Activated CD8-positive, alpha-beta T cell treated with anti-CD3 and anti-CD28 coated beads, Interleukin-2, amount 10 ng/mL, durations not matched to agents 7 days and 5 days (primary cell): Measurements from ENCODE around the gene CDH4. TPM values are rescaled to one million over a fixed set of nuclear protein-coding genes. Genes with fewer than 3 reads are reported as not detected.

Source experiments
- ATAC-seq: fragments of 150-1000 bp; cut with Tn5 transposase; one replicate; pipeline ENCODE4 v1.10.0; 2021; ENCODE audit warnings: moderate library complexity
- CTCF ChIA-PET: fragments of 350-600 bp; sonication (Branson Sonifier 250); formaldehyde crosslinking; loops from one replicate; lab custom pipeline; 2021; ENCODE audit warnings: antibody characterized with exemption; lab: Charles Lee
- POLR2A ChIA-PET: fragments of 350-600 bp; sonication (Branson Sonifier 250); formaldehyde crosslinking; loops from one replicate; lab custom pipeline; 2021; ENCODE audit warnings: antibody characterized with exemption; lab: Charles Lee
- DNase-seq: peaks from one replicate; pipeline ENCODE4 v3.0.0-alpha.2; 2020
- H3K27ac Mint-ChIP-seq: one replicate; pipeline ENCODE4 v1.8.0; 2021; ENCODE audit warnings: mild to moderate bottlenecking, mixed read lengths
- H3K27me3 Mint-ChIP-seq: one replicate; pipeline ENCODE4 v1.8.0; 2021; ENCODE audit warnings: low read depth, mixed read lengths
- H3K36me3 Mint-ChIP-seq: one replicate; pipeline ENCODE4 v1.8.0; 2021; ENCODE audit warnings: low read depth, mixed read lengths
- H3K4me1 Mint-ChIP-seq: one replicate; pipeline ENCODE4 v1.8.0; 2021; ENCODE audit warnings: low read depth, mixed read lengths
- H3K4me3 Mint-ChIP-seq: one replicate; pipeline ENCODE4 v1.8.0; 2021; ENCODE audit warnings: mild to moderate bottlenecking, mixed read lengths
- H3K9me3 Mint-ChIP-seq: one replicate; pipeline ENCODE4 v1.8.0; 2022; ENCODE audit warnings: mixed read lengths; ENCODE audit not compliant: insufficient read depth
- total RNA-seq, 2 experiments: library from RNA; stranded (reverse); gene quantifications; one replicate each; pipeline ENCODE4 v1.2.3, GENCODE V29; 2021

CDH4 gene
- total RNA-seq, 2 experiments from 2014 or later: 0.05 to 0.13 TPM

DNA sequence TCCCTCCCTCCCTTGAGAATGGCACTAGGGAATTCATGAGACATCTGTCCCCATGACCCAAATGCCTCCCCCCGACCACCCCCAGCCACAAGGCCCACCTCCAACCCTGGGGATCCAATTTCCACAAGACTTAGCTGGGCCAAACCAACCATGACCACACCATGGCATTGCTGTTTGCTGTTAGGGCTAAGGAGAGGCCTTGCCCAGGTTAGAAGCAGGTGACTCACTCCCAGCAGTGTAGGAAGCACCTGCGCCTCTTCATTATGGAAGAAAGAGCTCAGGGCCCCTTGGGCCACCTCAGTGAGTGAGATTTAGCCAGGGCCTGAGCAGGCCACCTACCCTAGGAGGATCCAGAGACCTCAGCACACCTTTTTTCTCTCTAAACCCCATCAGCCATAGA is 475.7 kb downstream of the CDH4 start:
- Mint-ChIP-seq H3K36me3 (no peaks in the 10 kb centered on the region), H3K27ac (no peak overlapping the region), H3K9me3 (no peaks in the 10 kb centered on the region), H3K27me3 (no peaks in the 10 kb centered on the region), H3K4me3 (no peak overlapping the region), H3K4me1 (no peaks in the 10 kb centered on the region)
- ChIA-PET CTCF (no interaction called here), POLR2A (no interaction called here)
- ATAC-seq: no peak
- DNase-seq: no peak

DNA sequence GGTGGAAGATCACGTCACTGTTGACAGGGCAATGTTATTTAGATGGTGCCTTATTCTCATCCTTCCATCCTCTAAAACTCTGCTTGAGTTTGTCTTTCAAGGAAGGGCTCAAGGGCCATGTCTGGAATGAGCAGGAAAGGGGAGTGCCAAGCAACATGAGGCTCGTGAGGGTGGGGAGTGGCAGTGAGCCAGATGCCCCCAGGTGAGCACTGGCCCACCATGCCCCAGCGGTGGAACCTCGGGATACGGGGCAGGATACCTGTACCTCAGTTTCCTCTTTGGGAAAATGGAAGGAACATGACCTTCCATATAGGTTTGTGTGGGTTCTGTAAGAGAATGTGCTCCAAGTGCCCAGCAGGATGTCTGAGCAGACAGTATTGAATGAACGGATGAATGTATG is 476.3 kb downstream of the CDH4 start:
- H3K4me1 Mint-ChIP-seq: no peaks in the 10 kb centered on the region
- CTCF ChIA-PET: no interaction called here
- no peak overlapping the region for H3K4me3 Mint-ChIP-seq
- no peak overlapping the region for H3K27ac Mint-ChIP-seq
- no peaks in the 10 kb centered on the region for H3K27me3 Mint-ChIP-seq
- ATAC-seq: no peak
- H3K9me3 Mint-ChIP-seq: no peaks in the 10 kb centered on the region
- DNase-seq: no peak
- H3K36me3 Mint-ChIP-seq: no peaks in the 10 kb centered on the region
- POLR2A ChIA-PET: no interaction called here

DNA sequence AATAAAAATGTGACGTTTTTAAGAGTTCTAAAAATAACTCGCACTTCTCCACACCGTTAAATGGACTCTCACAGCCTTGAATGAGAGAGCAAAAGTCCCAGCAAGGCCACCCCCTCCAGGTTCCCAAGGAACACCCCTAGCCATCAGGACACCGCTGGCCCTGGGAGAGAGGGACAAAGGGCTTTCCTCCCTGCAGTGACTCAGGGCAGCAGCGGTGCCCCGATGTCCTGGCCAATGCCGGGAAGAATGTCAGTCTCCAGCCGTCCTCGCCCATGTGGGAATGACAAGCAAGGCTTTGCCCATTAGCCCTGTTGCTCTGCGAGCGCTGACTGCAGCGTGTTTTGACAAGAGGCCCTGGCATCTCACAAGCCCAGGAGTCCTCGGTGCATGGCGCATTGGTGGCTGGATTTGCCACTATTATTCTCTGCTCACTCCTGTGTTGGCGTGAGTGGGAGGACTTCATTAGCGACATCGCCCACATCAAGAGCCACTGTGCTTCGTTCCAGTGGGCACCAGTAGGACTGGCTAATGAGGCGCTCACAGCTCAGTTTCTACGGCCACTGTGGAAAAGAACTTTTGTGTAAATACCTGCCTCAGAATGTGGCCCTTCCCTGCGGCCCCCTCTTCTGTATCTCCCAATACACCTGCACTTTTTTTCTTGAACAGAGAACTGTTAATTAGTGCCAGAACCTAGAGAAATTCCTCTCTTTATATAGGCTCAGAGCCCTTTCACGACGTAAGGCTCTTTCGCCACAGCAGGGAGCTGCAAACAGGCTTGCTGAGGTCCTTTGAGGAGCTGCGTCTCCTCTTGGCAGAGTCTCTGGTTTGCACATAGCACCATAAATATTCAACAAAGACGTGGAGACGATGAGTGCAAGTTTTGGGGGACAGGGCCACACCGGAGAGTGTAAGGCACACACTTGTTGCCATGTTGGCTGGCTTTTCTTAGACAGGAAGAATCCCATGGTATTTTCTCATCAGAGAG is 477.0 kb downstream of the CDH4 start:
- CTCF ChIA-PET: no interaction called here
- no peaks in the 10 kb centered on the region for H3K27me3 Mint-ChIP-seq
- POLR2A ChIA-PET: no interaction called here

DNA sequence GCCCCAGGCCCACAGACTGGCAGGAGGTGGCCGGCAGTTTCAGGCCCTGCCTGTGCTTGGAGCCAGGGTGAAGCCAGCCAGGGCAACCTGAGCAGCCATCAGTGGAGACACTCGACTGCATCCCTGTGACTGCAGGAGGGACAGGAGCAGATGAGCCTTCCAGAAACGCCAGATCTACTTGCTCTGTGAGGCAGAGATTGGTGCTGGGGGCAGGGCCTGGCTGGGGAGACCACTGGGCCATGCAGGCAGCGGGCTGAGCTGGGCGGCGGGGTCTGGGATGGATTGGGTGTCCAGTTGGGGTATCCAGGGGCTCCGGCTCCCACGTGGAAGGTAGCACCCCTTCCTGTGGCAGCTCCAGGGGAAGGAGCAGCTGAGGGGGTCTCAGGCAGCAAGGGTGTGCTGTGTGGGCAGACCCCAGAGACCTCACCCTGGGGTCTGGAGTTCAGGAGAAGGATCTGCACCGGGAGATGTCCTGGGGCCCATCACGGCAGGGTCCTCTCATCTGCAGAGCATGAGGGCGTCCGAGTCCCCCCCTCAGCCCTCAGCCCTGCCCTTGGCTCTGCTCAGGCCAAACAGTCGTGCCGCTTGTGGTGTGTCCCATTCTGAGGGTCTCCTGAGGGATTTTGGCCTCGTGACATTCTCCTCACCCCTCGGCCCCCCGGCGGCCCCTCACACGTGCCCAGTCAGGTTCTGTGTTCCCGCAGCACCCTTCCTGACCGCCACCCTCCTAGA is 478.7 kb downstream of the CDH4 start:
- DNase-seq: no peak
- no peak for ATAC-seq
- H3K4me1 Mint-ChIP-seq: no peaks in the 10 kb centered on the region
- no peak overlapping the region for H3K27ac Mint-ChIP-seq
- no peaks in the 10 kb centered on the region for H3K27me3 Mint-ChIP-seq
- H3K9me3 Mint-ChIP-seq: no peaks in the 10 kb centered on the region
- ChIA-PET CTCF (no interaction called here), POLR2A (no interaction called here)
- H3K4me3 Mint-ChIP-seq: no peak overlapping the region
- H3K36me3 Mint-ChIP-seq: no peaks in the 10 kb centered on the region

More for the DNA sequence above, 477.0 kb downstream of the CDH4 start:
- no peak for DNase-seq
- H3K36me3 Mint-ChIP-seq: no peaks in the 10 kb centered on the region
- H3K27ac Mint-ChIP-seq: no peak overlapping the region
- H3K4me3 Mint-ChIP-seq: no peak overlapping the region
- H3K9me3 Mint-ChIP-seq: no peaks in the 10 kb centered on the region
- ATAC-seq: no peak
- H3K4me1 Mint-ChIP-seq: no peaks in the 10 kb centered on the region

DNA sequence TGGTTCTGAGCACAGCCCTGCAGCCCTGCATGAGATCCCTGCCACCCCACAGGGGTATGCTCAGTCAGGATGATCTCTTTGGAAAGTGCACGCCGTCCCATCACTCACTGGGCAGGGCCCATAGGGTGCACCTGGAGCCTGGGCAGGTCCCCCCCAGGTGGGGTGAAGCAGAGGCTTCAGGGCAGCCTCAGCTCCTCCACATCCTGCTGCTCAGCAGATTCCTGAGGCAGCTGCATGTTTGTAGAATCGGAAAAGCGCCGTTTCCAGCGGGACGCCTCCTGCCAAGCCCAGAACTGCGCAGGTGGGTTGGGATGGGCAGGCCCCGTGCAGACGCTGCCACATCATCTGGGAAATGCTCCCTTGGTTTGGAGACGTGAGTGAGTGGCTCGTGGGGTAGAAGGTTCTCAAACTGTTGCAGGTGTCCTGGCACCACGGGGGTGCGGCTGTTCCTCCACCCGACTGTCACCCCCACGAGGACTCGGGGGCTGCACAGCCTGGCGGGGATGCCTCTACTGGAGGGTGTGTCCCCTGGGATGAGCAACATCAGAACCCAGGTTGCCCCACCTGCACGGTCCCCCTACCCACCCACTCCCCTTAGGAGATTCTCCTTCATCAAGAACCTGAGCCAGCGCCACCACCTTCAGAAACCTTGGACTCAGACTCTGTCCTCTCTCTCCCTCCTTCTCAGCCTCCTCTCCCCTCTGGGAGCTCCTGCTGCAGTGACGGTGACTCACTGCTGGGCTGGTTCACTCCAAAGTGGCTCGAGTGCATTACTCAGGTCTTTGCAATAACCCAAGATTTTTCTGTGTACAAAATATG is 479.5 kb downstream of the CDH4 start:
- ATAC-seq (no peak), DNase-seq (no peak)
- no peak overlapping the region for H3K4me3 Mint-ChIP-seq
- POLR2A ChIA-PET: no interaction called here
- H3K27me3 Mint-ChIP-seq: no peaks in the 10 kb centered on the region
- H3K36me3 Mint-ChIP-seq: no peaks in the 10 kb centered on the region
- H3K4me1 Mint-ChIP-seq: no peaks in the 10 kb centered on the region
- CTCF ChIA-PET: no interaction called here
- H3K9me3 Mint-ChIP-seq: no peaks in the 10 kb centered on the region
- H3K27ac Mint-ChIP-seq: no peak overlapping the region

DNA sequence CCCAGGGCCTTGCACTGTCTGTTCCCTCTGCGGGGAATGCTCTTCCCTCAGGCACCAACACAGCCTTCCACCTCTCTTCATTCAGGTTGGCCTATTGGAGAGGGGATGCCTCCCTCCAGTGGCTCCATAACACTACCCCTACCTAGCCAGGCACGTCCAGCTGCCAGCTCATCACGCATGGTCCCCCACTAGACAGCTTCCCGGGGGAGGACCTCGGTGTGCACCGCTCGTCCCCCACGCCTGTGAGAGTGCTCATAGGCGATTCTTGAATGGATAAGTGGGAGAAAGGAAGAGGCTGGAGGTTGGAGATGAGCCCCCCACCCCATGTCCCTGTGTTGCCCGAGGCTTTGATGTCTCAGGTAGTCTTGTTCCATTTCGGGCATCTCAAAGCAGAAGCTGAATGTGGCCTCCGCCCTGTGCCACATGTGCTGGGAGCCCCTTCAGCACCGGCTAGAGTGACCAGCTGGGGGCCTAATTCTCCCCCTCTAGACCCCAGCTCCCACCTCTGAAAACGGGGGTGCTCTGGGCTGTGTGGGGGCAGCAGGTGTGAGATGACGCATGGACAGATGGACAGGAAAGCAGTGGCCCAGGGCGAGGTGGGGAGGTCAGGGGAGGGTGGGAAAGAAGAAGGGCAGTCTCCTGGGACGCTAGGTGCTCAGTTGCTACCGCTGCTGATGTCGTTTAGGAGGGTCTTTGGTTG is 480.6 kb downstream of the CDH4 start:
- no peak overlapping the region for H3K4me3 Mint-ChIP-seq
- POLR2A ChIA-PET: no interaction called here
- H3K27me3 Mint-ChIP-seq: no peaks in the 10 kb centered on the region
- DNase-seq (no peak), ATAC-seq (no peak)
- H3K36me3 Mint-ChIP-seq: no peaks in the 10 kb centered on the region
- CTCF ChIA-PET: no interaction called here
- no peaks in the 10 kb centered on the region for H3K4me1 Mint-ChIP-seq
- no peaks in the 10 kb centered on the region for H3K9me3 Mint-ChIP-seq
- no peak overlapping the region for H3K27ac Mint-ChIP-seq

- H3K9me3 Mint-ChIP-seq: no peaks in the 10 kb centered on the region
- H3K27ac Mint-ChIP-seq: no peak overlapping the region
Observed at GRCh38 chr20:61733216-61733615, 481.2 kb downstream of the CDH4 start.

GRCh38 chr20:61733891-61734732 is 482.1 kb downstream of the CDH4 start:
- ChIA-PET POLR2A (no interaction called here), CTCF (no interaction called here)
- Mint-ChIP-seq H3K36me3 (no peaks in the 10 kb centered on the region), H3K27me3 (no peaks in the 10 kb centered on the region), H3K27ac (no peak overlapping the region), H3K4me3 (no peak overlapping the region), H3K9me3 (no peaks in the 10 kb centered on the region), H3K4me1 (no peaks in the 10 kb centered on the region)
- DNase-seq (no peak), ATAC-seq (no peak)

More at GRCh38 chr20:61733216-61733615, 481.2 kb downstream of the CDH4 start:
- H3K4me1 Mint-ChIP-seq: no peaks in the 10 kb centered on the region
- H3K36me3 Mint-ChIP-seq: no peaks in the 10 kb centered on the region
- no peaks in the 10 kb centered on the region for H3K27me3 Mint-ChIP-seq
- no peak for ATAC-seq
- ChIA-PET POLR2A (no interaction called here), CTCF (no interaction called here)
- DNase-seq: no peak
- H3K4me3 Mint-ChIP-seq: no peak overlapping the region

- ChIA-PET CTCF (no interaction called here), POLR2A (no interaction called here)
Observed at GRCh38 chr20:61734733-61735502, 482.9 kb downstream of the CDH4 start.

DNA sequence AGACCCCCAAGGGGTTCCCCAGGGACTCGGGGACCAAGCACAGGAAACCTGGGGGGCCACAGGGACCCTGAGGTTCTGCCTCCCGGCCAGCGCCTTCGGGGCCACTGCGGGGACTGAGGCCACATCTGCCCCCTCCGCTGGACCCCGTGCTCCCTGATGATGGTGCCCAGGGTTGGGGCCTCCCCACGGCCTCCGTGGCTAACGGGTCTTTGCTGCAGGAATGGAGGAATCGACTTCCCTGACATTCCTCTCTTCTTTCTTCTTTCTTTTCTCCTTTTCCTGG is 483.4 kb downstream of the CDH4 start:
- no peak overlapping the region for H3K4me3 Mint-ChIP-seq
- no peak for ATAC-seq
- POLR2A ChIA-PET: no interaction called here
- no peaks in the 10 kb centered on the region for H3K36me3 Mint-ChIP-seq
- no peaks in the 10 kb centered on the region for H3K27me3 Mint-ChIP-seq
- no peak overlapping the region for H3K27ac Mint-ChIP-seq
- no peaks in the 10 kb centered on the region for H3K9me3 Mint-ChIP-seq
- H3K4me1 Mint-ChIP-seq: no peaks in the 10 kb centered on the region
- CTCF ChIA-PET: no interaction called here
- no peak for DNase-seq

More at GRCh38 chr20:61734733-61735502, 482.9 kb downstream of the CDH4 start:
- no peaks in the 10 kb centered on the region for H3K36me3 Mint-ChIP-seq
- H3K9me3 Mint-ChIP-seq: no peaks in the 10 kb centered on the region
- no peaks in the 10 kb centered on the region for H3K27me3 Mint-ChIP-seq
- DNase-seq: no peak
- no peak overlapping the region for H3K4me3 Mint-ChIP-seq
- no peaks in the 10 kb centered on the region for H3K4me1 Mint-ChIP-seq
- no peak overlapping the region for H3K27ac Mint-ChIP-seq
- ATAC-seq: no peak
